Measurements from ENCODE around the gene CPTP.

The CPTP gene

GRCh38 chr1:1324524-1325287 is at the start of gene CPTP, which contains the start of gene INTS11:
TSS of gene CPTP (plus strand) at chr1:1324802. CDS start at chr1:1326911, 2,109 bp downstream.
TSS of gene INTS11 (minus strand) at chr1:1324660. CDS start at chr1:1324608, 52 bp downstream.
- DNase-seq: peak; percentile 97
- H3K9me3 Mint-ChIP-seq: peaks cover 2% of the 10 kb centered on the region
- peaks cover 8% of the 10 kb centered on the region for H3K36me3 Mint-ChIP-seq
- H3K27me3 Mint-ChIP-seq: no peaks in the 10 kb centered on the region
- peak within 1 kb of the TSS; percentile 96 for H3K27ac Mint-ChIP-seq
- CTCF ChIA-PET: no interaction called here
- H3K4me1 Mint-ChIP-seq: peaks cover 30% of the 10 kb centered on the region
- H3K4me3 Mint-ChIP-seq: peak within 1 kb of the TSS; percentile 95

GRCh38 chr1:1274931-1275431 is 49.6 kb upstream of the CPTP start:
- CTCF ChIA-PET: interaction anchor here (1.2 kb wide), 1 partner anchor 153 kb away, joined by 6 read pairs; no protein-coding TSS in a partner anchor
- H3K36me3 Mint-ChIP-seq: peaks cover 27% of the 10 kb centered on the region
- no peaks in the 10 kb centered on the region for H3K27me3 Mint-ChIP-seq
- peak overlapping the region; percentile 63 for H3K4me3 Mint-ChIP-seq
- DNase-seq: no peak
- no peak overlapping the region for H3K27ac Mint-ChIP-seq
- H3K4me1 Mint-ChIP-seq: peaks cover 40% of the 10 kb centered on the region
- H3K9me3 Mint-ChIP-seq: no peaks in the 10 kb centered on the region

GRCh38 chr1:1275836-1276235 is 48.8 kb upstream of the CPTP start:
- peaks cover 31% of the 10 kb centered on the region for H3K4me1 Mint-ChIP-seq
- H3K27ac Mint-ChIP-seq: no peak overlapping the region
- CTCF ChIA-PET: interaction anchor here (1.2 kb wide), 1 partner anchor 154 kb away, joined by 6 read pairs; no protein-coding TSS in a partner anchor
- peaks cover 18% of the 10 kb centered on the region for H3K36me3 Mint-ChIP-seq
- H3K27me3 Mint-ChIP-seq: no peaks in the 10 kb centered on the region
- no peak for DNase-seq
- peak overlapping the region; percentile 39 for H3K4me3 Mint-ChIP-seq
- no peaks in the 10 kb centered on the region for H3K9me3 Mint-ChIP-seq

- no peak overlapping the region for H3K4me3 Mint-ChIP-seq
- CTCF ChIA-PET: no interaction called here
- H3K9me3 Mint-ChIP-seq: no peaks in the 10 kb centered on the region
- no peak for DNase-seq
- H3K27me3 Mint-ChIP-seq: peaks cover 7% of the 10 kb centered on the region
- peaks cover 9% of the 10 kb centered on the region for H3K4me1 Mint-ChIP-seq
- H3K27ac Mint-ChIP-seq: no peak overlapping the region
- H3K36me3 Mint-ChIP-seq: no peaks in the 10 kb centered on the region
Observed at GRCh38 chr1:1278620-1279019, 46.0 kb upstream of the CPTP start.

- CTCF ChIA-PET: no interaction called here
- Mint-ChIP-seq H3K4me1 (peaks cover 9% of the 10 kb centered on the region), H3K36me3 (no peaks in the 10 kb centered on the region), H3K9me3 (no peaks in the 10 kb centered on the region), H3K4me3 (no peak overlapping the region), H3K27ac (no peak overlapping the region), H3K27me3 (peaks cover 7% of the 10 kb centered on the region)
- no peak for DNase-seq
Observed at GRCh38 chr1:1279028-1279427, 45.6 kb upstream of the CPTP start.

GRCh38 chr1:1280782-1281481 is 43.7 kb upstream of the CPTP start:
- DNase-seq: no peak
- H3K4me1 Mint-ChIP-seq: peaks cover under 1% of the 10 kb centered on the region
- no peaks in the 10 kb centered on the region for H3K9me3 Mint-ChIP-seq
- H3K4me3 Mint-ChIP-seq: no peak overlapping the region
- no peaks in the 10 kb centered on the region for H3K36me3 Mint-ChIP-seq
- CTCF ChIA-PET: no interaction called here
- peaks cover 7% of the 10 kb centered on the region for H3K27me3 Mint-ChIP-seq
- H3K27ac Mint-ChIP-seq: no peak overlapping the region

- peaks cover 7% of the 10 kb centered on the region for H3K27me3 Mint-ChIP-seq
- H3K9me3 Mint-ChIP-seq: no peaks in the 10 kb centered on the region
- H3K27ac Mint-ChIP-seq: no peak overlapping the region
- no peaks in the 10 kb centered on the region for H3K4me1 Mint-ChIP-seq
- CTCF ChIA-PET: interaction anchor here (0.6 kb wide), 1 partner anchor 490 kb away, joined by 3 read pairs; no protein-coding TSS in a partner anchor
- no peak for DNase-seq
- H3K36me3 Mint-ChIP-seq: no peaks in the 10 kb centered on the region
- no peak overlapping the region for H3K4me3 Mint-ChIP-seq
Observed at GRCh38 chr1:1281533-1282321, 42.9 kb upstream of the CPTP start.

GRCh38 chr1:1282998-1283397 is 41.6 kb upstream of the CPTP start:
- peaks cover 7% of the 10 kb centered on the region for H3K27me3 Mint-ChIP-seq
- no peaks in the 10 kb centered on the region for H3K36me3 Mint-ChIP-seq
- H3K27ac Mint-ChIP-seq: no peak overlapping the region
- CTCF ChIA-PET: interaction anchor here (1.2 kb wide), 1 partner anchor 160 kb away, joined by 5 read pairs; no protein-coding TSS in a partner anchor
- DNase-seq: no peak
- H3K4me1 Mint-ChIP-seq: no peaks in the 10 kb centered on the region
- no peaks in the 10 kb centered on the region for H3K9me3 Mint-ChIP-seq
- H3K4me3 Mint-ChIP-seq: no peak overlapping the region

GRCh38 chr1:1283821-1284220 is 40.8 kb upstream of the CPTP start:
- H3K27ac Mint-ChIP-seq: no peak overlapping the region
- no peaks in the 10 kb centered on the region for H3K4me1 Mint-ChIP-seq
- H3K9me3 Mint-ChIP-seq: no peaks in the 10 kb centered on the region

GRCh38 chr1:1284221-1285101 is 40.1 kb upstream of the CPTP start:
- Mint-ChIP-seq H3K27me3 (peaks cover 7% of the 10 kb centered on the region), H3K27ac (no peak overlapping the region), H3K4me1 (no peaks in the 10 kb centered on the region), H3K36me3 (no peaks in the 10 kb centered on the region), H3K4me3 (no peak overlapping the region), H3K9me3 (no peaks in the 10 kb centered on the region)
- DNase-seq: no peak
- CTCF ChIA-PET: interaction anchor here (0.7 kb wide), 1 partner anchor 164 kb away, joined by 3 read pairs; no protein-coding TSS in a partner anchor

More at GRCh38 chr1:1283821-1284220, 40.8 kb upstream of the CPTP start:
- H3K36me3 Mint-ChIP-seq: no peaks in the 10 kb centered on the region
- CTCF ChIA-PET: interaction anchor here (1.2 kb wide), 1 partner anchor 161 kb away, joined by 5 read pairs; no protein-coding TSS in a partner anchor
- no peak overlapping the region for H3K4me3 Mint-ChIP-seq
- no peak for DNase-seq
- peaks cover 7% of the 10 kb centered on the region for H3K27me3 Mint-ChIP-seq

- Mint-ChIP-seq H3K36me3 (peaks cover 1% of the 10 kb centered on the region), H3K9me3 (peaks cover 1% of the 10 kb centered on the region), H3K27ac (no peak overlapping the region), H3K4me1 (no peaks in the 10 kb centered on the region), H3K27me3 (peaks cover 7% of the 10 kb centered on the region), H3K4me3 (no peak overlapping the region)
- DNase-seq: no peak
- CTCF ChIA-PET: interaction anchor here (0.7 kb wide), 1 partner anchor 165 kb away, joined by 3 read pairs; no protein-coding TSS in a partner anchor
Observed at GRCh38 chr1:1285102-1285571, 39.5 kb upstream of the CPTP start.

- CTCF ChIA-PET: no interaction called here
- Mint-ChIP-seq H3K4me1 (no peaks in the 10 kb centered on the region), H3K27ac (no peak overlapping the region), H3K27me3 (peaks cover 7% of the 10 kb centered on the region), H3K36me3 (peaks cover 2% of the 10 kb centered on the region), H3K9me3 (peaks cover 2% of the 10 kb centered on the region), H3K4me3 (no peak overlapping the region)
- no peak for DNase-seq
Observed at GRCh38 chr1:1285611-1286311, 38.8 kb upstream of the CPTP start.

Data from activated naive CD4-positive, alpha-beta T cell treated with anti-CD3 and anti-CD28 coated beads, Interleukin-2, amount 10 ng/mL, durations not matched to agents 7 days and 5 days (primary cell).